GM20431 (cell line): ENCODE results near the gene AHCYL2.
"Not testable (repeated sequence)": the region's sequence is repeated elsewhere in the genome, so short reads cannot be mapped to it uniquely, and the experiment has no call there.

ENCODE experiments used
- in situ Hi-C: fragments of 300-500 bp; cut with MseI, MboI; formaldehyde crosslinking; loops from one replicate; pipeline ENCODE4 v1.15.0; 2020; ENCODE audit warnings: low sequenced_read_pairs; ENCODE audit not compliant: unreplicated experiment

Gene AHCYL2

DNA sequence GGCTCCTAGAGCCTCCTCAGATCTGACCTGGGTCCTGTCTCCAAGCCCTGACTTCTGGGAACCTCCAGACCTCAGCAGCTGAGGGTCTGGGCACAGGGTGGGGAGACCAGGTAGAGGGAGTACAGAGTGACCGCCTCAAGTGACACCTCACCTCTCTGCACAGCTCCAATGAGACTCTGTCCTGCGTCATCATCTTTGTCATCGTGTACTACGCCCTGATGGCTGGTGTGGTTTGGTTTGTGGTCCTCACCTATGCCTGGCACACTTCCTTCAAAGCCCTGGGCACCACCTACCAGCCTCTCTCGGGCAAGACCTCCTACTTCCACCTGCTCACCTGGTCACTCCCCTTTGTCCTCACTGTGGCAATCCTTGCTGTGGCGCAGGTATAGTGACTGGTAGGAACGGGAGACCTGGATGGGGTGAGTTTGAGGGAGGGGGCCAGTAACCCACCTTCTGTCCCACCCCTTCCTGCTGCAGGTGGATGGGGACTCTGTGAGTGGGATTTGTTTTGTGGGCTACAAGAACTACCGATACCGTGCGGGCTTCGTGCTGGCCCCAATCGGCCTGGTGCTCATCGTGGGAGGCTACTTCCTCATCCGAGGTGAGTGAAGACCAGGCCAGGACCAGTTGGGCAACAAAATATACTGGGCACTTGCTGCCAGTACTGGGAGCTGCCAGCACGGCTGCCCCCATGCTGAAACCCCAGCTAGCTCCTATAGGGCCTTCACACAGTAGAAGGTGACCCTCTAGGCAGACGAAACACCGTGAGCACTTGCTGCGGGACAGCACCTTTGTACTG lies 18.6 kb upstream of the AHCYL2 start:
- in situ Hi-C loops, result no loop called here

DNA sequence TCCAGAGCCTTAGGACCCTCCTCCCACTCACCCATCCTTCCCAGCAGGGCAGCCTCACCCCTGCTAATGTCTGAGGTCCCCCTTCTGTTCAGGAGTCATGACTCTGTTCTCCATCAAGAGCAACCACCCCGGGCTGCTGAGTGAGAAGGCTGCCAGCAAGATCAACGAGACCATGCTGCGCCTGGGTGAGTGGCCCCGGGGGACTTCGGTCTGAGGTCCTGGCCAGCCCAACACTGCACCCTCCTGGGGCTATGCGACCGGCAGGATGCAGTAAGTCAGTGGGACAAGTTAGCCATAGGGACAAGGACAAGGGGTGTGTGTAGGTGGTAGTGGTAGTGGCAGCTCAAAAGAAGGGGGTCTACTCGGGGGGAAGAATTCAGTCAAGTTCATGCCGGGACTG lies 16.2 kb upstream of the AHCYL2 start:
- in situ Hi-C loops, result no loop called here

DNA sequence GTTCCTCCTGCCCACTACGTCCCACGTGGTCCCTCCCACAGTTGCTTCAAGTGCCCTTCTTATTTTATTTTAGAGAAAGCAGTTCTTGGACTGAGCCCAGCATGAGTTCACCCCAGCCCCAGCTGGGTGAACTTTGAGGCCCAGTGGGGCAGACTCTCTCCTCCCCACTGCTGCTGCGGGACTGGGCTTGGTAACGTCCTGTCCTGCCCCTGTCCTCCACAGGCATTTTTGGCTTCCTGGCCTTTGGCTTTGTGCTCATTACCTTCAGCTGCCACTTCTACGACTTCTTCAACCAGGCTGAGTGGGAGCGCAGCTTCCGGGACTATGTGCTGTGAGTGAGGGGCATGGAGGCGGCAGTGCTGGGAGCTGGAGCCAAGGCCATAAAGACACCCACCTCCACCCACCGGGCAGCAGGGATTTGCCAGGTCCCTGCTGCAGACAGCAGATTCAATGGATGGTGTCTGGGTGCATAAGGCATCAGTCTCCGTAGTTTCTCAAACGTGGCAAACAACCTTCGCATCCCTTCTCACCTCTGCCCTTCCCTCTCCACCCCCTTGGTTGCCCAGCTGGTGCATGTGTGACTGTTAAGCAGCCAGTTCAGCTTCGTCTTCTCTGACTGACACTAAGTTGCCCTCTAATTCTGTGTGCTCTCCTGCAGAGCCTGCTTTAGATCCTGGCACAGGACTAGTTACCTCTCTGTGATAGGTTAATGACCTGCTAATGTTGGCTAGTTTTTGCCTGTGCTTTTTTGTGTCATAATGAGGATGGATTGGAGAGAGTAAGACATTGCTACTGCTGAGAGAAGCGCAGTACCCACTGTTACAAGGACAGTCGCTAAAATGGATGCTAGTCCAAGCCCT lies 15.5 kb upstream of the AHCYL2 start:
- in situ Hi-C loops, result no loop called here

DNA sequence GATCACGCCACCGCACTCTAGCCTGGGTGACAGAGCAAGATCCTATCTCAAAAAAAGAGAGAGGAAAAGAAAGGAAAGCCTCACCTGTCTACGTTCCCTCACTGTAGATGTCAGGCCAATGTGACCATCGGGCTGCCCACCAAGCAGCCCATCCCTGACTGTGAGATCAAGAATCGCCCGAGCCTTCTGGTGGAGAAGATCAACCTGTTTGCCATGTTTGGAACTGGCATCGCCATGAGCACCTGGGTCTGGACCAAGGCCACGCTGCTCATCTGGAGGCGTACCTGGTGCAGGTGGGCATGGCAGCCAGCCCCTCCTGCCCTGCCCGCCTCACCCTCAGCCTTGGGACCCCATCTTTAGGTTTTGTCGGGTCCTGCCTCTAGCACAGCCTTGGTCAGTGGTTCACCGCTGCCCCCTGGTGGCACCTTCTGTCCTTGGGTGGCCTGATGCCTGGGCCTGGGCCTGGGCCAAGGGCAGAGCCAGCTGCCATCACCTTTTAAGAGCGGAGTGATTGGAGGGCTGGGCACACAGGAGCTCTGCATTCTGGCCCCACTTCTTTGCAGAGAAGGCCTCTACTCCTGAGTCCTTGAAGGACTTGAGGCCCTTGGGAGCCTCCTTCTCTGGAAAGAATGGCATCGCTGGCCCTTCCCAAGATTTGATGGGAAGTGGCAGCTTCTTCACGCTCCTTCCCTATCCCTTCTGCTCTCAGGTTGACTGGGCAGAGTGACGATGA lies 14.4 kb upstream of the AHCYL2 start:
- in situ Hi-C loops, result no loop called here

DNA sequence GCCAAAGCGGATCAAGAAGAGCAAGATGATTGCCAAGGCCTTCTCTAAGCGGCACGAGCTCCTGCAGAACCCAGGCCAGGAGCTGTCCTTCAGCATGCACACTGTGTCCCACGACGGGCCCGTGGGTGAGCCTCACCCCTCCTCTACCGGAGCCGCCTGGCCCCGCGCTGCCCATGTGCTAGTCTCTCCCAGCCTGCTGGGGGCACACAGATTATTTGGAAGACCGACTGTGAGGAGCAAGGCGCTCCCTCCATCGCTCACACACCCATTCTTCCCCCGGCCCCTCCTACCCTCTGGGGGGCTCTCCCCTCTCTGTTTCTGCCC lies 13.9 kb upstream of the AHCYL2 start:
- in situ Hi-C loops, result no loop called here

DNA sequence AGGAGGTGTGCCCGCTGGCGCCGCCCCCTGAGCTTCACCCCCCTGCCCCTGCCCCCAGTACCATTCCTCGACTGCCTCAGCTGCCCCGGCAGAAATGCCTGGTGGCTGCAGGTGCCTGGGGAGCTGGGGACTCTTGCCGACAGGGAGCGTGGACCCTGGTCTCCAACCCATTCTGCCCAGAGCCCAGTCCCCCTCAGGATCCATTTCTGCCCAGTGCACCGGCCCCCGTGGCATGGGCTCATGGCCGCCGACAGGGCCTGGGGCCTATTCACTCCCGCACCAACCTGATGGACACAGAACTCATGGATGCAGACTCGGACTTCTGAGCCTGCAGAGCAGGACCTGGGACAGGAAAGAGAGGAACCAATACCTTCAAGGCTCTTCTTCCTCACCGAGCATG lies 12.7 kb upstream of the AHCYL2 start:
- in situ Hi-C loops, result no loop called here

DNA sequence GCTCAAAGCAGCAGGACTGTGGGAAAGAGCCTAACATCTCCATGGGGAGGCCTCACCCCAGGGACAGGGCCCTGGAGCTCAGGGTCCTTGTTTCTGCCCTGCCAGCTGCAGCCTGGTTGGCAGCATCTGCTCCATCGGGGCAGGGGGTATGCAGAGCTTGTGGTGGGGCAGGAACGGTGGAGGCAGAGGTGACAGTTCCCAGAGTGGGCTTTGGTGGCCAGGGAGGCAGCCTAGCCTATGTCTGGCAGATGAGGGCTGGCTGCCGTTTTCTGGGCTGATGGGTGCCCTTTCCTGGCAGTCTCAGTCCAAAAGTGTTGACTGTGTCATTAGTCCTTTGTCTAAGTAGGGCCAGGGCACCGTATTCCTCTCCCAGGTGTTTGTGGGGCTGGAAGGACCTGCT lies 12.2 kb upstream of the AHCYL2 start:
- in situ Hi-C loops, result no loop called here

DNA sequence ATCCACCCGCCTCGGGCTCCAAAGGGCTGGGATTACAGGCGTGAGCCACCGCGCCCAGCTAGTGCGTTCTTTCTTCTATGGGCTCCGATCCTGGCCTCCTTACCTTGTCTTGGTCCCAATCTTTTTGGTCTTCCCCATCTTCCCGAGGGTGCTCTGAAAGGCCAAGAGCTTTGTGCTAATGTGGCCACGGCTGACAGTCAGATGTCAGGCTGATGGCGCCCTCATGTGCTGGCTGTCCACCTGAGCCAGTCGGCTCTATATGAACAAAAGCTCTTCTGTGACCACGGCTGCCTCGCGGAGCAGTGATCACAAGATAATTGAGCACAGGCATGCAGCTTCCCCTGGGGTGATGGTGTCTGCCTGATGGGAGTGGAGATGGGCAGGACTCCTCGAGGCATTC lies 11.0 kb upstream of the AHCYL2 start:
- in situ Hi-C loops, result no loop called here

DNA sequence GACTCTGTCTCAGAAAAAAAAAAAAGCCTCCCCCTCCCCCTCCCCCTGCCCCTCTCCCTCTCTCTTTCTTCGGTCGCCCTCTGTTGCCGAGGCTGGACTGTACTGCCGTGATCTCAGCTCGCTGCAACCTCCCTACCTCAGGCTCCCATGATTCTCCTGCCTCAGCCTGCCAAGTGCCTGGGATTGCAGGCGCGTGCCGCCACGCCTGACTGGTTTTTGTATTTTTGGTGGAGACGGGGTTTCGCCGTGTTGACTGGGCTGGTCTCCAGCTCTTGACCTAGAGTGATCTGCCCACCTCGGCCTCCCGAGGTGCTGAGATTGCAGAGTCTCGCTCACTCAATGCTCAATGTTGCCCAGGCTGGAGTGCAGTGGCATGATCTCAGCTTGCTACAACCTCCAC lies 9.1 kb upstream of the AHCYL2 start:
- in situ Hi-C loops, result not testable (repeated sequence)

DNA sequence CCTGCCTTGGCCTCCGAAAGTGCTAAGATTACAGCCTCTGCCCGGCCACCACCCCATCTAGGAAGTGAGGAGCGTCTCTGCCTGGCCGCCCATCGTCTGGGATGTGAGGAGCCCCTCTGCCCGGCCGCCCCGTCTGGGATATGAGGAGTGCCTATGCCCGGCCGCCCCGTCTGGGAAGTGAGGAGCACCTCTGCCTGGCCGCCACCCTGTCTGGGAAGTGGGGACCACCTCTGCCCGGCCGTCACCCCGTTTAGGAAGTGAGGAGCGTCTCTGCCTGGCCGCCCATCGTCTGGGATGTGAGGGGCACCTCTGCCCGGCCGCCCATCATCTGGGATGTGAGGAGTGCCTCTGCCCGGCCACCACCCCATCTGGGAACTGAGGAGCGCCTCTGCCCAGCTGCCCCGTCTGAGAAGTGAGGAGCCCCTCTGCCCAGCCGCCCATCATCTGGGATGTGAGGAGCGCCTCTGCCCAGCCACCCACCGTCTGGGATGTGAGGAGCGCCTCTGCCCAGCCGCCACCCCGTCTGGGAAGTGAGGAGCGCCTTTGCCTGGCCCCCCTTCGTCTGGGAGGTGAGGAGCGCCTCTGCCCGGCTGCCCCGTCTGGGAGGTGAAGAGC lies 8.6 kb upstream of the AHCYL2 start:
- in situ Hi-C loops, result not testable (repeated sequence)

DNA sequence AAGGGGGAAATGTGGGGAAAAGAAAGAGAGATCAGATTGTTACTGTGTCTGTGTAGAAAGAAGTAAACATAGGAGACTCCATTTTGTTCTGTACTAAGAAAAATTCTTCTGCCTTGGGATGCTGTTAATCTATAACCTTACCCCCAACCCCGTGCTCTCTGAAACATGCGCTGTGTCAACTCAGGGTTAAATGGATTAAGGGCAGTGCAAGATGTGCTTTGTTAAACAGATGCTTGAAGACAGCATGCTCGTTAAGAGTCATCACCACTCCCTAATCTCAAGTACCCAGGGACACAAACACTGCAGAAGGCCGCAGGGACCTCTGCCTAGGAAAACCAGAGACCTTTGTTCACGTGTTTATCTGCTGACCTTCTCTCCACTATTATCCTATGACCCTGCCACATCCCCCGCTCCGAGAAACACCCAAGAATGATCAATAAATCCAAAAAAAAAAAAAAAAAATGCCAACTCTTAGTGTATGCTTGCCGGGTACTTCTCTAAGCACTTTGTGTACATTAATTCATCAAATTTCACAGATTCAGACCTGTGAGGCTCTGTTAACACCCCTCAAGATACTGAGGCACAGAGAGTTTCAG lies 7.9 kb upstream of the AHCYL2 start:
- in situ Hi-C loops, result not testable (repeated sequence)

DNA sequence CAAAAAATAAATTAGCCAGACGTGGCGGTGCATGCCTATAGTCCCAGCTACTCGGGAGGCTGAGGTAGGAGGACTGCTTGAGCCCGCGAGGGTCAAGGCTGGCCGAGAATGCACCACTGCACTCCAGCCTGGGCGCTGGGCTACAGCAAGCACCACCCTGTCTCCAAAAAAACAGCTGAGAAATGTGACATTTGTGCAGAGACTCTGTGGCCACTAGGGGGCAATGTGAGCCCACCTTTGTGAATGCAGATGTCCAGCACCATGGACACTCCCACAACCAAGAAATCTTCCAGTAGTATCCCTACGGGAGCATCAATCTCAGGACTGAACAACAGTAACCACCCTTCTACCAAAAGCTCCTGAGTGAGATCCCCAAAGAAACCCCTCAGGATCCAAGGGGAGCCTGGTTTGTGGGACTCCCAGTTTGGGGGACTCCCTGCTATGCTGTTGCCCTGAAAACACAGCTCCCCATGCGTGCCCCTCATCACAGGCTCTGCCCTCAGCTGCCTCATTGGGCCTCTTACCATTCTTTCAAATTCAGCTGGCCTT lies 6.2 kb upstream of the AHCYL2 start:
- in situ Hi-C loops, result no loop called here

DNA sequence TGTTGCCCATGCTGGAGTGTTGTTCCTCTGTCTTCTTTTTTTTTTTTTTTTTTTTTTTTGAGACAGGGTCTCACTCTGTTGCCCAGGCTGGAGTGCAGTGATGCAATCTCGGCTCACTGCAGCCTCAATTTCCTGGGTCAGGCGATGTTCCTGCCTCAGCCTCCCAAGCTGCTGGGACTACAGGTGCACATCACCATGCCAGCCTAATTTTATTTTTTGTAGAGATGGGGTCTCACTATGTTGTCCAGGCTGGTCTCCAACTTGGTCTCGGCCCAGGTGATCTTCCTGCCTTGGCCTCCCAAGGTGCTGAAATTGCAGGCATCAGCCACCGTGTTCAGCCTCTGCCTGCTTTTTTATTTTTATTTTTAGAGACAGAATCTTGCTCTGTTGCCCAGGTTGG lies 5.7 kb upstream of the AHCYL2 start:
- in situ Hi-C loops, result not testable (repeated sequence)

DNA sequence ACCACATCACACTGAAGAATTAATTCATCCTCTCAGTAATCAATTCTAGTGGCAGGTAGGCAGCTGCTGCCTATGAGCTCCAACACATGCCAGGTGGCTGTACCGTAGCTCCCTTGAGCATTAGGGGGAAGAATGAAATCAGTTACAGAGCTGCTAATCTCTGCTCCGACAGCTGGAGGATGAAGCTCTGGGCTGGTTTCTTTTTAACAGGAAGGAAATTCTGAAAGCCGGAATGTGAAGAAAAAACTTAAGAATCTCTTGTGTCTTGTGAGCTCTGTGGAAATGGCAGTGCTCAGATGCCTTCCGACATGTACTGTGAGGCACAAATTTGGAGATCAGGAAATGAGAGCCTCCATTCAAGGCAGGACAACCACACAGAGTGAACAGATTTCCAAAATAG lies 2.8 kb upstream of the AHCYL2 start:
- in situ Hi-C loops, result no loop called here

DNA sequence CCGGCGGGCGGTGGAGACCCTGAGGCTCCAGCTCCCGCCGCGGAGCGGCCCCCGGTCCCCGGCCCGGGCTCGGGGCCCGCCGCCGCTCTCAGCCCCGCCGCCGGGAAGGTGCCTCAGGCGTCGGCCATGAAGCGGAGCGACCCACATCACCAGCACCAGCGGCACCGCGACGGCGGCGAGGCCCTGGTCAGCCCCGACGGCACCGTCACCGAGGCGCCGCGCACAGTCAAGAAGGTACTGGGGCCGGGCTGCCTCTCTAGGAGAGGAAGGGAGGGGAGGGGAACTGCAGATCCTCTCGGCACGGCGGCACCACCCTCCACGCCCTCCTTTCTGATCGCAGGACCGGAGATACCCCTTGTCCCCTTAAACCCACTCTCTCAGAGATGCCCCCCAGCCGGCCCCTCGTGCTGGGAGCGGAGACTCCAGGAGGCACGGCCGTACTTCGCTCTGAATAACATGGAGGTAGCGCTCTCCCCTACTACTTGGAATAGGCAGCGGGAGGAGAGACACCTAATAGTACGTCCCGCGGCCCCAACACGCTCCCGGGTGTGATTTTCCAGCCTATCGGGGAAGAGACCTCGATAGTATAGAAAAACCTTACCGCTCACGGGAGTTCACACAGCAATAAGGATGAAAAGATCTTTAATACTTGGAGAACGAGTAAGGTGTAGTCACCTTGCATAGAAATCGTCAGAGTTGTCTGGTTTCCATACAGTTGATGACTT lies 538 bp downstream of the AHCYL2 start:
- in situ Hi-C loops, result no loop called here

DNA sequence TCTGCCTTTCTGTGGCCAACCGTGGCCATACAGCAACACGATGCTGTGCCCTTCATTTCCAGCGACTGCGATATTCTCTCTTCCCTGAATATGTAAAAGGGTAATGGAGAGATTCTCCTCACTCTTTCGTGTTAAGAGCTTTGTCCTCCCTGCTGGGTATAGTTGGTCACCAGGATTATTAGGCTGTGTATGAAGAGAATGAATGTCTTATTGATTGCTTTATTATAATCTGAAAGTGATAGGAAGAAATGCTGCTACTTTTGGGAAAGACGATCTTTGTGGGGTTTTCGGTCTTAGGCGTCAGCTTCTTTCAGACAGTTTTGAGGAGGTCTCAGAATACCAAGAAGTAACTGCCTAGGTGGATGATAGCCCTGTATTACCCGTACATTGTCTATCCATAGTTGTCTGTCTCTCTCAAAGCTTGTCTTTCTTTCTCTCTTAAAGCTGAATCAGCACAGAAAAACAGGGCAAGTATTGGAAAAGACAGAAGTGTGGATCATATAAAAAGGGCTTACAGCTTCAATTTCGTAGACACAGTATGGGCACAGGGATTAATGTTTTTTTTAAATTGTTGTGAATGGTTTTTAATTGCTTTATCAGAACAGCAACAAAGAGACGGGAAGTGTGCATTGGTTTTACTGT lies 1.2 kb downstream of the AHCYL2 start:
- in situ Hi-C loops, result no loop called here

DNA sequence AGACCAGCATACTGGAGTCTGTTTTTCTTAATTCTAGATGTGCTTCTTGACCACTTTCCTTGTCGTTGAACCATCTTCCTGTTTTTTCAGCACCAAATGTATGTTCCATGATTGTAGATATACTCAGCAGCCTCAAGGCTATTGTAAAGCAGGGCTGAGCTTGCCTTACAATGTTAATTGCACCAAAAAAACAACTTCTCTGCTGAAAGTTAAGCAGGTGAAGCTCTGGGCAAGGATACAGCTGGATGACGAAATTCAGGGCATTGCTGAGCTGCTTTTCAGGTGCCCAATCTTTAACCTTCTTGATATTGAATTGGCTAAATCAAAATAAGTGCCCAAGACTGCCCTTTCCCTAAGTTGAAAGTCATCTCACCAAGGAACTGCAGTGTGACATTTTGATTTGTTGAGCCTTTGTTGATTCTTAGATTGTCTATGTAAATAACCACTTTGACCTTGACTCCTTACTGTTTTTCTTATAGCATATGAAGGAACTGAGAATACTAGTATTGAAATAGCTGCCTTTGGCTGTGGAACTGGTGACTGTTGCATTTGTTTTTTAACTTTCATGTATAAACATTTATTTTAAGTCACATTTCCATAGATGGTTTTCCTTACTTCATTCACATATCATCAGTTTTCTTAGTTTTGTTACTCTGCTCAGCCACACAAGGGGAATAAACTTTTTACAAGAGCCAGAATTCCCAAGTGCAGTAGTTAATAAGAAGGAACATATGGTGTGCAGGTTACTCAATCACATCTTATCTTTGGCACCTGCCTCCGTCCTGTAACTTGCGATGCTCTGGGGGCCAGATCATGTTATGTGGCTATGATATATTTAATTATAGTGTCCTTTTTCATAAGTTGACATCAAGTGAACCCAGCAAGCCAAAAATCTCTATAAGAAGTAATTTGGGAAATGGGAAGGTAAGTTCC lies 3.1 kb downstream of the AHCYL2 start:
- in situ Hi-C loops, result no loop called here

DNA sequence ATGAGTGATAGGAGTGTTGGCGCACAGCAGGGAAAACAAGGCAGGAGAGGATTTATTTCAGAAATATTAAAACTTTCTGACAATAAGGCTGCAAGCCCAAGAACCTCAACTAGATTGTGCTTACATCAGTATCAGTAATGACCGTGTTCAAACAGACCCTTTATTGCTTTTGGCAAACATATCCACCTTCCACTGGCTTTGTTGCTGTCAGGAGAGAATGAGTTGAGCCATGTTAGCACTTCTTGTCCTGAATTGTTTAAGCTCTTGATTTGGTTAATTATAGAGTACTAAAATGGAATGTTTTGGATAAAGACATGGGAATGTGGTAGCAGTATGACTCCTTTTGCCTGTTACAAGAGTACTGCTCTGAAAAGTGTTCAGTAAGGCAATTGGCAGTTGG lies 3.8 kb downstream of the AHCYL2 start:
- in situ Hi-C loops, result no loop called here
